GM23338 (cell line): ENCODE results near the gene ANKHD1. TPM values are rescaled to one million over a fixed set of nuclear protein-coding genes. Genes with fewer than 3 reads are reported as not detected.

Source experiments
- ATAC-seq: fragments of 200-7000 bp; cut with Tn5 transposase; 3 replicates; pipeline ENCODE4 v1.9.1; 2020
- DNase-seq: peaks from one replicate; pipeline ENCODE4 v3.0.0-alpha.2; 2015; ENCODE audit warnings: low spot score
- H2AFZ ChIP-seq: fragments of 200-600 bp; sonication (generic); 2 replicates; pipeline ENCODE4 v1.8.0; 2016; ENCODE audit warnings: antibody characterized with exemption, mild to moderate bottlenecking, moderate library complexity
- H3F3A ChIP-seq: fragments of 200-600 bp; sonication (generic); replicated peaks from 2 replicates; pipeline ENCODE4 v1.8.0; 2017; ENCODE audit warnings: antibody characterized with exemption, mixed run types, low read depth
- H3K27ac ChIP-seq: fragments of 200-600 bp; sonication (generic); 2 replicates; pipeline ENCODE4 v1.6.1; 2016; ENCODE audit warnings: low read depth
- H3K27me3 ChIP-seq: fragments of 200-600 bp; sonication (generic); 2 replicates; pipeline ENCODE4 v1.8.0; 2016; ENCODE audit warnings: mild to moderate bottlenecking, mixed run types, moderate library complexity; ENCODE audit not compliant: insufficient read depth
- H3K36me3 ChIP-seq: fragments of 200-600 bp; sonication (generic); 2 replicates; pipeline ENCODE4 v1.8.0; 2016; ENCODE audit warnings: mild to moderate bottlenecking; ENCODE audit not compliant: insufficient read depth
- H3K4me1 ChIP-seq: fragments of 200-600 bp; sonication (generic); 2 replicates; pipeline ENCODE4 v1.8.0; 2016; ENCODE audit warnings: mild to moderate bottlenecking, moderate library complexity; ENCODE audit not compliant: insufficient read depth
- H3K4me2 ChIP-seq: fragments of 200-600 bp; sonication (generic); 2 replicates; pipeline ENCODE4 v1.7.1; 2017; ENCODE audit warnings: mixed run types
- H3K4me3 ChIP-seq: fragments of 200-600 bp; sonication (generic); 2 replicates; pipeline ENCODE4 v1.6.1; 2016; ENCODE audit warnings: mixed run types
- H3K79me2 ChIP-seq: fragments of 200-600 bp; sonication (generic); replicated peaks from 2 replicates; pipeline ENCODE4 v1.8.0; 2017; ENCODE audit warnings: mild to moderate bottlenecking; ENCODE audit not compliant: insufficient read depth
- H3K9me2 ChIP-seq: fragments of 200-600 bp; sonication (generic); 2 replicates; pipeline ENCODE4 v1.8.0; 2017; ENCODE audit not compliant: insufficient read depth
- H4K20me1 ChIP-seq: fragments of 200-600 bp; sonication (generic); replicated peaks from 2 replicates; pipeline ENCODE4 v1.8.0; 2017; ENCODE audit warnings: mild to moderate bottlenecking; ENCODE audit not compliant: insufficient read depth
- H3K27ac Mint-ChIP-seq: 2 replicates; pipeline ENCODE4 v1.8.0; 2020; ENCODE audit warnings: inconsistent platforms, mild to moderate bottlenecking, moderate library complexity, mixed read lengths
- H3K27me3 Mint-ChIP-seq: 3 replicates; pipeline ENCODE4 v1.8.0; 2022; ENCODE audit warnings: low read depth, mild to moderate bottlenecking, moderate library complexity, mixed read lengths, inconsistent platforms; ENCODE audit not compliant: insufficient read depth, poor library complexity
- H3K36me3 Mint-ChIP-seq: 3 replicates; pipeline ENCODE4 v1.8.0; 2021; ENCODE audit warnings: low read depth, mild to moderate bottlenecking, inconsistent platforms, moderate library complexity, mixed read lengths
- H3K4me1 Mint-ChIP-seq: 3 replicates; pipeline ENCODE4 v1.8.0; 2020; ENCODE audit warnings: mild to moderate bottlenecking, inconsistent platforms, mixed read lengths
- H3K4me3 Mint-ChIP-seq: 3 replicates; pipeline ENCODE4 v1.8.0; 2021; ENCODE audit warnings: moderate library complexity, mild to moderate bottlenecking, inconsistent platforms, mixed read lengths
- H3K9me3 Mint-ChIP-seq: 3 replicates; pipeline ENCODE4 v1.8.0; 2020; ENCODE audit warnings: moderate library complexity, mild to moderate bottlenecking, inconsistent platforms, mixed read lengths
- CREB1 ChIP-seq: fragments of 250-450 bp; sonication (Bioruptor Pico); IDR thresholded peaks from 2 replicates; pipeline ENCODE4 v1.5.0; 2020; ENCODE audit warnings: low read depth, mild to moderate bottlenecking, moderate library complexity
- CTCF ChIP-seq, 2 experiments: fragments of 200-600 bp in 1 of 2; sonication (generic) in 1 of 2; conservative IDR thresholded peaks; 2 replicates each; pipeline versions ENCODE4 v1.5.1 to v1.6.1; 2016 to 2017; ENCODE audit warnings: antibody characterized with exemption in 2 of 2, low read depth in 2 of 2, mild to moderate bottlenecking in 2 of 2, moderate library complexity in 1 of 2
- EZH2 ChIP-seq: fragments of 200-600 bp; sonication (generic); IDR thresholded peaks from one replicate; pipeline ENCODE4 v1.8.0; 2017; ENCODE audit warnings: antibody characterized with exemption, mild to moderate bottlenecking, low read depth; ENCODE audit not compliant: unreplicated experiment
- EZH2phosphoT487 ChIP-seq: fragments of 200-600 bp; sonication (generic); IDR thresholded peaks from one replicate; pipeline ENCODE4 v1.8.1; 2018; ENCODE audit warnings: antibody characterized with exemption; ENCODE audit not compliant: unreplicated experiment
- JUNB ChIP-seq: IDR thresholded peaks from one replicate; pipeline ENCODE4 v1.6.1; 2016; ENCODE audit warnings: antibody characterized with exemption; ENCODE audit not compliant: unreplicated experiment
- NANOG ChIP-seq: IDR thresholded peaks from 2 replicates; pipeline ENCODE4 v1.6.1; 2016; ENCODE audit warnings: antibody characterized with exemption, borderline replicate concordance
- POLR2AphosphoS5 ChIP-seq: IDR thresholded peaks from 2 replicates; pipeline ENCODE4 v1.6.1; 2016; ENCODE audit warnings: antibody characterized with exemption, low read depth
- STAT1 ChIP-seq: IDR thresholded peaks from one replicate; pipeline ENCODE4 v1.6.1; 2016; ENCODE audit warnings: antibody characterized with exemption; ENCODE audit not compliant: unreplicated experiment
- ZNF114 ChIP-seq: fragments of 250-450 bp; sonication (Bioruptor Pico); IDR thresholded peaks from 2 replicates; pipeline ENCODE4 v1.5.0; 2020; ENCODE audit warnings: mild to moderate bottlenecking, moderate library complexity
- ZNF331 ChIP-seq: fragments of 250-450 bp; sonication (Bioruptor Pico); IDR thresholded peaks from 2 replicates; pipeline ENCODE4 v1.5.0; 2020; ENCODE audit warnings: low read depth, mild to moderate bottlenecking, moderate library complexity
- ZNF462 ChIP-seq: fragments of 250-450 bp; sonication (Bioruptor Pico); IDR thresholded peaks from 2 replicates; pipeline ENCODE4 v1.5.0; 2020; ENCODE audit warnings: mild to moderate bottlenecking, moderate library complexity
- polyA plus RNA-seq: library from polyadenylated mRNA; unstranded; fragments of >200 nt; fragmentation: Nextera tagmentation; extraction: Ambion mirVana; gene quantifications from 2 replicates; pipeline ENCODE4 v1.2.1, GENCODE V29; 2016
- total RNA-seq: library from RNA; depleted of rRNA; stranded (reverse); fragments of >200 nt; shearing (Covaris generic); gene quantifications from 2 replicates; pipeline ENCODE4 v1.2.3, GENCODE V29; 2014
- TF ChIP-seq, protein P1 (sequence below): IDR thresholded peaks from one replicate; pipeline ENCODE4 v1.6.1; 2018; ENCODE audit warnings: antibody characterized with exemption; ENCODE audit not compliant: unreplicated experiment
- TF ChIP-seq, protein P2 (sequence below): IDR thresholded peaks from 2 replicates; pipeline ENCODE4 v1.6.1; 2016; ENCODE audit warnings: antibody characterized with exemption

Gene ANKHD1
- total and polyA plus RNA-seq, 2 experiments from 2014 or later, result 73.0 to 119 TPM

DNA sequence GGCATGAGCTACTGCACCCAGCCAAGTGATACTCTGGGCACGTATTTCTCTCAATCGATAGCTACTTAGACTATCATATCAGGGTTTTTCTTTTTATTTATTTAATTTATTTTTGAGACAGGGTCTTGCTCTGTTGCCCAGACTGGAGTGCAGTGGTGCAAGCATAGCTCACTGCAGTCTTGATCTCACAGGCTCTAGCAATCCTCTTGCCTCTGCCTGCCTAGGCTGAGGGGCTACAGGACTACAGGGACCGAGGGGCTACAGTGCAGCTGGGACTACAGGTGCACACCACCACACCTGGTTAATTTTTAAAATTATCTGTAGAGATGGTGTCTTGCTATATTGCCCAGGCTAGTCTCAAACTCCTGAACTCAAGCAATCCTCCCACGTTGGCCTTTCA, 20.3 kb upstream of the ANKHD1 start (continued):
- TF ChIP-seq JUNB (no peak), CTCF (conservative IDR thresholded peaks at IDR 0.05; ENCODE audit: low read depth in 2 of 2) (no peak)

- Histone ChIP-seq H3K36me3 (no peaks in the 10 kb centered on the region), H3K27ac (no peak overlapping the region), H4K20me1 (no peaks in the 10 kb centered on the region; the same call in 1 of the 2 replicates), H3K4me3 (no peak overlapping the region), H3K4me2 (no peak overlapping the region), H3K27me3 (no peaks in the 10 kb centered on the region), H3K4me1 (no peaks in the 10 kb centered on the region), H2AFZ (no peak overlapping the region), H3F3A (no peaks in the 10 kb centered on the region), H3K9me2 (no peaks in the 10 kb centered on the region), H3K79me2 (no peaks in the 10 kb centered on the region)
- Mint-ChIP-seq H3K27ac (no peak overlapping the region), H3K9me3 (no peaks in the 10 kb centered on the region), H3K4me1 (no peaks in the 10 kb centered on the region), H3K27me3 (peaks cover 5% of the 10 kb centered on the region), H3K4me3 (no peak overlapping the region), H3K36me3 (no peaks in the 10 kb centered on the region)
- no peak for TF ChIP-seq ZNF462 (CRISPR knock-in tag)
- TF ChIP-seq EZH2, result no peak
- no peak for TF ChIP-seq JUNB
- no peak for TF ChIP-seq CREB1
- no peak for TF ChIP-seq NANOG
- no peak for TF ChIP-seq EZH2phosphoT487
- TF ChIP-seq, protein P1, sequence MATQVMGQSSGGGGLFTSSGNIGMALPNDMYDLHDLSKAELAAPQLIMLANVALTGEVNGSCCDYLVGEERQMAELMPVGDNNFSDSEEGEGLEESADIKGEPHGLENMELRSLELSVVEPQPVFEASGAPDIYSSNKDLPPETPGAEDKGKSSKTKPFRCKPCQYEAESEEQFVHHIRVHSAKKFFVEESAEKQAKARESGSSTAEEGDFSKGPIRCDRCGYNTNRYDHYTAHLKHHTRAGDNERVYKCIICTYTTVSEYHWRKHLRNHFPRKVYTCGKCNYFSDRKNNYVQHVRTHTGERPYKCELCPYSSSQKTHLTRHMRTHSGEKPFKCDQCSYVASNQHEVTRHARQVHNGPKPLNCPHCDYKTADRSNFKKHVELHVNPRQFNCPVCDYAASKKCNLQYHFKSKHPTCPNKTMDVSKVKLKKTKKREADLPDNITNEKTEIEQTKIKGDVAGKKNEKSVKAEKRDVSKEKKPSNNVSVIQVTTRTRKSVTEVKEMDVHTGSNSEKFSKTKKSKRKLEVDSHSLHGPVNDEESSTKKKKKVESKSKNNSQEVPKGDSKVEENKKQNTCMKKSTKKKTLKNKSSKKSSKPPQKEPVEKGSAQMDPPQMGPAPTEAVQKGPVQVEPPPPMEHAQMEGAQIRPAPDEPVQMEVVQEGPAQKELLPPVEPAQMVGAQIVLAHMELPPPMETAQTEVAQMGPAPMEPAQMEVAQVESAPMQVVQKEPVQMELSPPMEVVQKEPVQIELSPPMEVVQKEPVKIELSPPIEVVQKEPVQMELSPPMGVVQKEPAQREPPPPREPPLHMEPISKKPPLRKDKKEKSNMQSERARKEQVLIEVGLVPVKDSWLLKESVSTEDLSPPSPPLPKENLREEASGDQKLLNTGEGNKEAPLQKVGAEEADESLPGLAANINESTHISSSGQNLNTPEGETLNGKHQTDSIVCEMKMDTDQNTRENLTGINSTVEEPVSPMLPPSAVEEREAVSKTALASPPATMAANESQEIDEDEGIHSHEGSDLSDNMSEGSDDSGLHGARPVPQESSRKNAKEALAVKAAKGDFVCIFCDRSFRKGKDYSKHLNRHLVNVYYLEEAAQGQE, result no peak
- TF ChIP-seq POLR2AphosphoS5, result no peak
- no peak for TF ChIP-seq STAT1
- no peak for TF ChIP-seq ZNF114 (CRISPR knock-in tag)
- no peak for TF ChIP-seq ZNF331 (CRISPR knock-in tag)
- TF ChIP-seq, protein P2, sequence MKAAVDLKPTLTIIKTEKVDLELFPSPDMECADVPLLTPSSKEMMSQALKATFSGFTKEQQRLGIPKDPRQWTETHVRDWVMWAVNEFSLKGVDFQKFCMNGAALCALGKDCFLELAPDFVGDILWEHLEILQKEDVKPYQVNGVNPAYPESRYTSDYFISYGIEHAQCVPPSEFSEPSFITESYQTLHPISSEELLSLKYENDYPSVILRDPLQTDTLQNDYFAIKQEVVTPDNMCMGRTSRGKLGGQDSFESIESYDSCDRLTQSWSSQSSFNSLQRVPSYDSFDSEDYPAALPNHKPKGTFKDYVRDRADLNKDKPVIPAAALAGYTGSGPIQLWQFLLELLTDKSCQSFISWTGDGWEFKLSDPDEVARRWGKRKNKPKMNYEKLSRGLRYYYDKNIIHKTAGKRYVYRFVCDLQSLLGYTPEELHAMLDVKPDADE, result no peak
- DNase-seq (no peak), ATAC-seq (no peak)
Observed at GRCh38 chr5:140381972-140382371, 19.7 kb upstream of the ANKHD1 start.
